DND-41 (cell line): ENCODE data around the gene FAM222A.

ENCODE experiments used
- ATAC-seq: fragments of 200-7000 bp; cut with Tn5 transposase; 3 replicates; pipeline ENCODE4 v1.9.1; 2021; ENCODE audit warnings: low read depth; ENCODE audit not compliant: insufficient read depth
- DNase-seq: peaks from one replicate; pipeline ENCODE4 v3.0.0-alpha.2; 2020
- H2AFZ ChIP-seq: 2 replicates; pipeline ENCODE4 v1.6.0; 2012; ENCODE audit warnings: low read depth, low read length
- H3K27ac ChIP-seq: 2 replicates; pipeline ENCODE4 v1.5.1; 2012; ENCODE audit warnings: low read length, inconsistent platforms
- H3K27me3 ChIP-seq: fragments of 200-600 bp; sonication (generic); 2 replicates; pipeline ENCODE4 v1.6.0; 2012; ENCODE audit warnings: low read length, mild to moderate bottlenecking, inconsistent platforms; ENCODE audit not compliant: insufficient read depth, poor library complexity
- H3K36me3 ChIP-seq: 2 replicates; pipeline ENCODE4 v1.5.1; 2012; ENCODE audit warnings: low read length, inconsistent platforms; ENCODE audit not compliant: insufficient read depth
- H3K4me1 ChIP-seq: 2 replicates; pipeline ENCODE4 v1.5.1; 2012; ENCODE audit warnings: mild to moderate bottlenecking, low read length; ENCODE audit not compliant: insufficient read depth
- H3K4me2 ChIP-seq: 2 replicates; pipeline ENCODE4 v1.6.0; 2012; ENCODE audit warnings: mild to moderate bottlenecking, moderate library complexity, low read length, inconsistent platforms; ENCODE audit not compliant: insufficient read depth
- H3K4me3 ChIP-seq, 2 experiments: fragments of 200-600 bp in 1 of 2; shearing (Covaris generic) in 1 of 2; 2 replicates each; pipeline ENCODE4 v1.5.1; 2012 to 2016; ENCODE audit warnings: inconsistent platforms in 2 of 2, low read length in 2 of 2, mild to moderate bottlenecking in 2 of 2, low read depth in 1 of 2, moderate library complexity in 1 of 2
- H3K79me2 ChIP-seq: 2 replicates; pipeline ENCODE4 v1.6.0; 2012; ENCODE audit warnings: low read length, inconsistent platforms; ENCODE audit not compliant: insufficient read depth
- H3K9ac ChIP-seq: 2 replicates; pipeline ENCODE4 v1.6.0; 2012; ENCODE audit warnings: low read depth, mild to moderate bottlenecking, inconsistent platforms, low read length, moderate library complexity
- H3K9me3 ChIP-seq: 2 replicates; pipeline ENCODE4 v1.5.1; 2012; ENCODE audit warnings: low read length, moderate library complexity, mild to moderate bottlenecking, inconsistent platforms; ENCODE audit not compliant: insufficient read depth, severe bottlenecking
- H4K20me1 ChIP-seq: 2 replicates; pipeline ENCODE4 v1.6.0; 2012; ENCODE audit warnings: low read length; ENCODE audit not compliant: insufficient read depth
- EZH2 ChIP-seq: IDR thresholded peaks from 3 replicates; pipeline ENCODE4 v1.6.1; 2012; ENCODE audit warnings: borderline replicate concordance, low read depth, mild to moderate bottlenecking, moderate library complexity, low read length, inconsistent platforms; ENCODE audit not compliant: severe bottlenecking
- TF ChIP-seq, protein P1 (sequence below): IDR thresholded peaks from 2 replicates; pipeline ENCODE4 v1.5.1; 2012; ENCODE audit warnings: borderline replicate concordance, low read length, moderate library complexity, mild to moderate bottlenecking; ENCODE audit not compliant: poor library complexity, severe bottlenecking; ENCODE audit errors: extremely low read depth

FAM222A gene

DNA sequence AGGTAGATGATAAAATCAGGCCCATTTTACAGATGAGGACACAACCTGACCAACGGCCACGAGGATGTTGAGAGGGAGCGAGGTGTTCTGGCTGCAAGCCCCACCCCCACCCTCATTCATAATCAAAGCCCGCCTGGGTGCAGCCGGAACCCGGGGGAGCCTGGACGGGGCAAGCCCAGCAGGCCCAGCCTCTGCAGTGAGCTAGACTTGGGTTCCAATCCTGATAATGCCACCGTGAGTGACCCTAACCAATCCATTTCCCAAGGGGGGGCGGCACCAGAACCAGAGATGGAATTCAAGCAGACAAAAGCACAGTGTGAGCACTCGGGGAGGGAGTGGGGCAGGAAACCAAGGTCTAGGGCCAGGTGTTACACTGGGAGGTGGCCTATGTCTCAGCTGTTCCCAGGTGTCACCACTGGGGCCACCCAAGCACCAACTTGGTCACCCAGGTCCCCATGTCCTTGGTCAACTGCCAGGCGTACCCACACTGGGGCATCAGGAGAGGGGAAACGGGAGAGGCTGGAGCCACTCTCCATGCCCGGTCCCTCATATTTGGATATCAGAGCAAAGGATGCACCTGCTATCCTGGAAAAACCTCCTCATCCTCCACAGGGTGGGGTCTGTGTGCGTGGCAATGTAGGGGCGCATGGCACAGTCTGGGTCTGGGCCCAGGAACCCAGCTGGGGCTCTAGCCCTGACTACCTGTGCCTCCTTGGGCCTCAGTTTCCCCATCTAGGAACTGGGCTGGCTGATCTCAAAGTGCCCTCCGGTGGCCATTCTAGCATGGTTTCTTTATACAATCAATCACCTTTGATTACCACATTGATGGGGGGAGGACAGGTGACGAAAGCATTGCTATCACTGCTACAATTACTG is 58.4 kb downstream of the FAM222A start:
- no peak overlapping the region for H3K27ac ChIP-seq
- no peak for TF ChIP-seq EZH2
- TF ChIP-seq, protein P1, sequence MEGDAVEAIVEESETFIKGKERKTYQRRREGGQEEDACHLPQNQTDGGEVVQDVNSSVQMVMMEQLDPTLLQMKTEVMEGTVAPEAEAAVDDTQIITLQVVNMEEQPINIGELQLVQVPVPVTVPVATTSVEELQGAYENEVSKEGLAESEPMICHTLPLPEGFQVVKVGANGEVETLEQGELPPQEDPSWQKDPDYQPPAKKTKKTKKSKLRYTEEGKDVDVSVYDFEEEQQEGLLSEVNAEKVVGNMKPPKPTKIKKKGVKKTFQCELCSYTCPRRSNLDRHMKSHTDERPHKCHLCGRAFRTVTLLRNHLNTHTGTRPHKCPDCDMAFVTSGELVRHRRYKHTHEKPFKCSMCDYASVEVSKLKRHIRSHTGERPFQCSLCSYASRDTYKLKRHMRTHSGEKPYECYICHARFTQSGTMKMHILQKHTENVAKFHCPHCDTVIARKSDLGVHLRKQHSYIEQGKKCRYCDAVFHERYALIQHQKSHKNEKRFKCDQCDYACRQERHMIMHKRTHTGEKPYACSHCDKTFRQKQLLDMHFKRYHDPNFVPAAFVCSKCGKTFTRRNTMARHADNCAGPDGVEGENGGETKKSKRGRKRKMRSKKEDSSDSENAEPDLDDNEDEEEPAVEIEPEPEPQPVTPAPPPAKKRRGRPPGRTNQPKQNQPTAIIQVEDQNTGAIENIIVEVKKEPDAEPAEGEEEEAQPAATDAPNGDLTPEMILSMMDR: no peak
- no peaks in the 10 kb centered on the region for H3K79me2 ChIP-seq
- no peaks in the 10 kb centered on the region for H3K27me3 ChIP-seq
- peaks cover under 1% of the 10 kb centered on the region; the same call in 1 of the 2 replicates for H3K4me1 ChIP-seq
- no peaks in the 10 kb centered on the region for H3K9me3 ChIP-seq
- H4K20me1 ChIP-seq: 0 out of 2 replicates have a peak, but pooled peaks cover 3% of the 10 kb centered on the region
- no peak overlapping the region for H2AFZ ChIP-seq
- no peak overlapping the region for H3K4me2 ChIP-seq
- DNase-seq (no peak), ATAC-seq (no peak)
- H3K36me3 ChIP-seq: no peaks in the 10 kb centered on the region
- no peak overlapping the region for H3K9ac ChIP-seq
- no peak overlapping the region for H3K4me3 ChIP-seq

DNA sequence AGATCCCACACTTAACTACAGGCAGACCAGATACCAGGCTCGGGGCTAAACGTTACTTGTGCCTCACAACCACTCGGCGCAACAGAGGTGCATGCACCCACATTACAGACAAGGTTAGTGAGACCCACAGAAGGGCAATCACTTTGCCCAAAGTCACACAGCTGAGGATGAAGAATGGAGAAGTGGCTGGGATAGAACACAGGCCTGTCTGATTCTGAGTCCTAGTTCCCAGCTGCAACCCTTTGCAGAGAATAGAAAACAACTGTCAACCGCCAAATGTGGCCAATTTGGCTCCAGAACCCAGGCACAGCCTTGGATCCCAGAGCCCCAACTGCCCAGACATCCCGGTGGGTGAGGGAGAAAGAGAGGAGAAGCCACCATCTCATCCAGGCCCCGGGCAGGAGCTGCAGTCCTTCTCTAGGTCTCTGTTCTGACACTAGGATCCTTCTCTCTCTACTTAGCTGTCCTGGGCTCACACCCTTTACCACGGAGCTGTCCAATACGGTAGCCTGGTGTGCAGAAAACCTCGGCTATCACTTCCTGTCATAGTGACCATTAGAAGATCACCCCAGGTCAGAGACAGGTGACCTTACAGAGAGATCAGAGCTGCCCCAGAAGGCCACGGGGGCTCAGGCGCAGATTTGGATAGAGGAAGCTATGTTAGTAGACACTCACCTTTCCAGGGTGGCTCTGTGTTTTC is 59.1 kb downstream of the FAM222A start:
- no peak for DNase-seq
- Histone ChIP-seq H3K9ac (no peak overlapping the region), H3K27me3 (no peaks in the 10 kb centered on the region), H3K9me3 (no peaks in the 10 kb centered on the region), H4K20me1 (0 out of 2 replicates have a peak, but pooled peaks cover 3% of the 10 kb centered on the region), H2AFZ (no peak overlapping the region), H3K79me2 (no peaks in the 10 kb centered on the region), H3K4me1 (peaks cover 9% of the 10 kb centered on the region; the same call in 1 of the 2 replicates), H3K27ac (no peak overlapping the region), H3K4me2 (no peak overlapping the region), H3K4me3 (no peak overlapping the region), H3K36me3 (no peaks in the 10 kb centered on the region)
- TF ChIP-seq, protein P1: no peak
- TF ChIP-seq EZH2: no peak
- no peak for ATAC-seq

DNA sequence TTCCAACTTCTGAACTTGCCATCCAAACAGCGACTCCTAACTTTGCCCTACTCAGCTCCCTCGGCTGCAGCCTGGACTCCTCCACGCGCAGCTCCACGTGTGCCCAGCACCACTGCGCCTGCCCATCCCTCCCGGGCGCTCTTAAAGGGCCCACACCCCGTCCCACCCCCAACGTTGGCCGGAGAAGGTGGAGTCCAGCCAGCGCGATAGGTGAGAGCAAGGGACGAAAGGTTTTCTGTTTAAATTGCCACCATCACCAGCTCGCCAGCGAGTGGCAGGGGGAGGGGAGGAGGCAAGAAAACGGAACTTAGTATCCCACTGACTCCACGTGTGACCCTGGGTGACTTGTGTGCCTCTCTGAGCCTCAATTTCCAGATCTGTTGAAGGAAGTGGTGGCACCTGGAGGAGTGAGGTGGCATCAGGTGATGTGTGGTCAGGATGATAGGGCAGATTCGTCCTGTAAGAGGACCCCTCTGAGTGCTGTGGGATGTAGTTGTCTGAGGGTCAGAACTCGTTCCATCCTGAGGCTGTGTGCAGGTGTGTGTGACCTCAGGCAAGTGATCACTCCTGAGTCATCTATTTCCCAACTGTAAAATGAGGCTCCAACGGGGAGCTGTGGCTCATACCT is 59.9 kb downstream of the FAM222A start:
- Histone ChIP-seq H3K9me3 (no peaks in the 10 kb centered on the region), H3K27me3 (no peaks in the 10 kb centered on the region), H3K9ac (no peak overlapping the region), H3K79me2 (no peaks in the 10 kb centered on the region), H3K4me2 (no peak overlapping the region), H3K36me3 (no peaks in the 10 kb centered on the region), H4K20me1 (0 out of 2 replicates have a peak, but pooled peaks cover 3% of the 10 kb centered on the region), H2AFZ (no peak overlapping the region), H3K27ac (no peak overlapping the region), H3K4me3 (no peak overlapping the region), H3K4me1 (peaks cover 11% of the 10 kb centered on the region; the same call in 1 of the 2 replicates)
- DNase-seq: no peak
- TF ChIP-seq EZH2: no peak
- TF ChIP-seq, protein P1: no peak
- ATAC-seq: no peak
